Stimulated activated naive CD8-positive, alpha-beta T cell treated with anti-CD3 and anti-CD28 coated beads, Interleukin-15, amount 100 ng/mL, for 72 hours (primary cell): ENCODE measurements around the gene CDK12.
"Not testable (repeated sequence)": the region's sequence is repeated elsewhere in the genome, so short reads cannot be mapped to it uniquely, and the experiment has no call there.

Source experiments
- ATAC-seq: fragments of 150-1000 bp; cut with Tn5 transposase; 2 replicates; pipeline ENCODE4 v1.10.0; 2021; ENCODE audit warnings: mild to moderate bottlenecking, moderate library complexity
- DNase-seq, 2 donors: peaks; one replicate each; pipeline ENCODE4 v3.0.0; 2021 to 2022
- H3K27ac Mint-ChIP-seq, 2 donors: one replicate each; pipeline ENCODE4 v1.8.0; 2022; ENCODE audit warnings: mild to moderate bottlenecking in 2 of 2, mixed read lengths in 2 of 2, moderate library complexity in 2 of 2
- H3K27me3 Mint-ChIP-seq: one replicate; pipeline ENCODE4 v1.8.0; 2022; ENCODE audit warnings: mixed read lengths
- H3K4me1 Mint-ChIP-seq: one replicate; pipeline ENCODE4 v1.8.0; 2022; ENCODE audit warnings: mild to moderate bottlenecking, mixed read lengths
- H3K4me3 Mint-ChIP-seq, 2 donors: one replicate each; pipeline ENCODE4 v1.8.0; 2022; ENCODE audit warnings: mild to moderate bottlenecking in 2 of 2, mixed read lengths in 2 of 2, moderate library complexity in 1 of 2
- H3K9me3 Mint-ChIP-seq, 2 donors: one replicate each; pipeline ENCODE4 v1.8.0; 2022; ENCODE audit warnings: mixed read lengths in 2 of 2

The CDK12 gene

GRCh38 chr17:39483506-39483905, 22.2 kb downstream of the CDK12 start:
- H3K27me3 Mint-ChIP-seq: no peaks in the 10 kb centered on the region
- no peak for ATAC-seq
- H3K4me1 Mint-ChIP-seq: no peaks in the 10 kb centered on the region
- H3K4me3 Mint-ChIP-seq: no peak overlapping the region
- no peak overlapping the region for H3K27ac Mint-ChIP-seq
- DNase-seq: no peak
- no peaks in the 10 kb centered on the region for H3K9me3 Mint-ChIP-seq

GRCh38 chr17:39484178-39484577, 22.9 kb downstream of the CDK12 start:
- H3K9me3 Mint-ChIP-seq: no peaks in the 10 kb centered on the region
- no peaks in the 10 kb centered on the region for H3K4me1 Mint-ChIP-seq
- no peak overlapping the region for H3K27ac Mint-ChIP-seq
- no peaks in the 10 kb centered on the region for H3K27me3 Mint-ChIP-seq
- H3K4me3 Mint-ChIP-seq: no peak overlapping the region
- no peak for DNase-seq
- no peak for ATAC-seq

DNA sequence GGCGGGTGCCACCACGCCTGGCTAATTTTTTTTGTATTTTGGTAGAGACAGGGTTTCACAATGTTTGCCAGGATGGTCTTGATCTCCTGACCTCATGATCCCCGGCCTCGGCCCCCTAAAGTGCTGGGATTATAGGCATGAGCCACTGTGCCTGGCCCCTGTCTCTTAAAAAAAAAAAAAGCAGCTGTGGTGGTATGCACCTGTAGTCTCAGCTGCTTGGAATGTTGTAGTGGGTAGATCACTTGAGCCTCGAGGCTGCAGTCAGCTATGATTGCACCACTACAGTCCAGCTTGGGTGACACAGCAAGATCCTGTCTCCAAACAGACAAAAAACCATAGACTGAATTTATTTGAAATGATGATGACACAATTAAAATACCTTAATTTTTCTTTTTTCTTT, 24.3 kb downstream of the CDK12 start:
- H3K27ac Mint-ChIP-seq: peak overlapping the region in 1 of 2 donors; percentile 80
- ATAC-seq: no peak

DNA sequence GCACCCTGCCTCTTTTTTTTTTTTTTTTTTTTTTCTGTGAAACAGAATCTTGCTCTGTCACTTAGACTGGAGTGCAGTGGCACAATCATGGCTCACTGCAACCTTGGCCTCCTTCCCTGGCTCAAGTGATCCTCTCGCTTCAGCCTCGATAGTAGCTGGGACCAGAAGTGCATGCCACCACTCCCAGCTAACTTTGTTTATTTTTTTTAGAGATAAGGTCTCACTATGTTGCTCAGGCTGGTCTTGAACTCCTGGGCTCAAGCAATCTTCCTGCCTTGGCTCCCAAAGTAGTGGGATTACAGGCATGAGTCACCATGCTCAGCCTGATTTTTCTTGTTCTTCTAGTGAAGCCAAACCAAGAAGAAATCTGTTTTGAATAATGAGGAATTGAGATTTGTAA, 25.0 kb downstream of the CDK12 start:
- Mint-ChIP-seq H3K4me3 (no peak overlapping the region), H3K27me3 (no peaks in the 10 kb centered on the region), H3K27ac (no peak overlapping the region), H3K4me1 (no peaks in the 10 kb centered on the region), H3K9me3 (no peaks in the 10 kb centered on the region)
- DNase-seq (no peak), ATAC-seq (no peak)

More for the DNA sequence above, 24.3 kb downstream of the CDK12 start:
- no peaks in the 10 kb centered on the region for H3K9me3 Mint-ChIP-seq
- H3K4me3 Mint-ChIP-seq: no peak overlapping the region
- H3K4me1 Mint-ChIP-seq: no peaks in the 10 kb centered on the region
- H3K27me3 Mint-ChIP-seq: no peaks in the 10 kb centered on the region
- DNase-seq: no peak

GRCh38 chr17:39487490-39487889, 26.2 kb downstream of the CDK12 start:
- DNase-seq, H3K27ac Mint-ChIP-seq, H3K27me3 Mint-ChIP-seq, H3K4me1 Mint-ChIP-seq, H3K4me3 Mint-ChIP-seq, H3K9me3 Mint-ChIP-seq, ATAC-seq: not testable (repeated sequence)

GRCh38 chr17:39487946-39488345, 26.7 kb downstream of the CDK12 start:
- Mint-ChIP-seq H3K4me1 (no peaks in the 10 kb centered on the region), H3K9me3 (no peaks in the 10 kb centered on the region), H3K27ac (no peak overlapping the region), H3K27me3 (no peaks in the 10 kb centered on the region), H3K4me3 (no peak overlapping the region)
- ATAC-seq: no peak
- no peak for DNase-seq

GRCh38 chr17:39496921-39497320, 35.6 kb downstream of the CDK12 start:
- not testable (repeated sequence) for H3K27me3 Mint-ChIP-seq, DNase-seq, H3K9me3 Mint-ChIP-seq, H3K27ac Mint-ChIP-seq, H3K4me1 Mint-ChIP-seq, ATAC-seq, H3K4me3 Mint-ChIP-seq

DNA sequence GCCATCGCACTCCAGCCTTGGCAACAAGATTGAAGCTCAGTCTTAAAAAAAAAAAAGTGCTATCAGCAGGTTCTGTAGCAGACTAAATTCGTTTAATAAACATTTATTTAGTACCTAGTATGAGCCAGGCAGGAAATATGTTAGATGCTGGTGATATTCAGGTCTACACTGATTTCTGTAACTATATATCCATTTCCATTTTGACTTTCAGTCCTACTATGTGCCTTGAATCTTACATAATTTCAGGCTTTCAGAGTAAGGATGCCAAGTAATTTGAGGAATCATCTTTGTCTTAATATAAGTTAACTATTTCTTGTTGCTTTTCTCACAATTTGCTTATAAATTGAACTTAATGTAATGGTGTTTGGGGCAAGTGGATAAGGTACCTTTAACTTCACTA, 46.2 kb downstream of the CDK12 start:
- ATAC-seq: no peak
- H3K4me3 Mint-ChIP-seq: no peak overlapping the region

GRCh38 chr17:39508987-39509386, 47.7 kb downstream of the CDK12 start:
- Mint-ChIP-seq H3K9me3 (no peaks in the 10 kb centered on the region), H3K4me1 (peaks cover 10% of the 10 kb centered on the region), H3K27ac (peak overlapping the region in 1 of 2 donors; percentile 66), H3K27me3 (no peaks in the 10 kb centered on the region), H3K4me3 (no peak overlapping the region)
- no peak for DNase-seq
- no peak for ATAC-seq

More for the DNA sequence above, 46.2 kb downstream of the CDK12 start:
- no peaks in the 10 kb centered on the region for H3K9me3 Mint-ChIP-seq
- DNase-seq: no peak
- H3K27me3 Mint-ChIP-seq: no peaks in the 10 kb centered on the region
- H3K4me1 Mint-ChIP-seq: peaks cover 4% of the 10 kb centered on the region
- no peak overlapping the region for H3K27ac Mint-ChIP-seq

DNA sequence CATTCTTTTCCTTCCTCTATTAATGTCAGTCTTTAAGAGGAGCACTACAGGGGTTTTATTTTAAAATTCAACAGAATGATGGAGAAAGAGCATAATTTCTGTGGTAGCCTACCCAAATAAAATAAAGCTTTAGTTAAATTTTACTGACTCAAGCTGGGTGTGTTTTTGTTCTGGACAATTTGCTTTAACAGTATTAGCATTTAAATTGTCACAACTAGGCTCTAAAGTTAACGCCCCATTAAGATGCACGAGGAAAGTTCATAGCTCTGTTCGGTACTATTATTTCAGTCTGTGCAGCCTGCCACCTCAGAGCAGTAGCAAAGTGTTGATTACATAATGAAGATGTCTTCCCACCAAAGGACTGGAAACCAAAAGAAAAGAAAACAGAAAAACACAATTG, 52.0 kb downstream of the CDK12 start:
- H3K9me3 Mint-ChIP-seq: no peaks in the 10 kb centered on the region
- peaks cover 6% of the 10 kb centered on the region for H3K4me1 Mint-ChIP-seq
- DNase-seq (no peak), ATAC-seq (no peak)
- no peaks in the 10 kb centered on the region for H3K27me3 Mint-ChIP-seq
- no peak overlapping the region for H3K27ac Mint-ChIP-seq
- no peak overlapping the region for H3K4me3 Mint-ChIP-seq

DNA sequence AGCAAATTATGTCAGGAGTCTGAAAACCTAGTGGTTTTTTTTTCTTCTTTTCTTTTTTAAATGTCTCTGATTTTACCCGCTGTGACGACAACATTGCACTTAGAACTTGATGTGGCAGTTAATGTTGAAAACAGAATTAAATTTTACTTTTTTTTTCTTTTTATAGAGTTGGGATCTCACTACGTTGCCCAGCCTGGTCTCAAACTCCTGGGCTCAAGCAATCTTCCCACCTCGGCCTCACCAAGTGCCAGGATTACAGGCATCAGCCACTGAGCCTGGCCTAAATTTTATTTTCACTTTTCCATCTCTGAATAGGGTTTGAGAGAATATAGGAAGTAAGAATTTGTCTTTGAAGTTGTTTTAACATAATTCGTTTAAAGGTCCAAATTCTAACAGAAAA, 52.6 kb downstream of the CDK12 start:
- no peak overlapping the region for H3K4me3 Mint-ChIP-seq
- no peak overlapping the region for H3K27ac Mint-ChIP-seq
- H3K4me1 Mint-ChIP-seq: peaks cover 6% of the 10 kb centered on the region
- no peaks in the 10 kb centered on the region for H3K9me3 Mint-ChIP-seq
- no peak for ATAC-seq
- H3K27me3 Mint-ChIP-seq: no peaks in the 10 kb centered on the region
- no peak for DNase-seq

DNA sequence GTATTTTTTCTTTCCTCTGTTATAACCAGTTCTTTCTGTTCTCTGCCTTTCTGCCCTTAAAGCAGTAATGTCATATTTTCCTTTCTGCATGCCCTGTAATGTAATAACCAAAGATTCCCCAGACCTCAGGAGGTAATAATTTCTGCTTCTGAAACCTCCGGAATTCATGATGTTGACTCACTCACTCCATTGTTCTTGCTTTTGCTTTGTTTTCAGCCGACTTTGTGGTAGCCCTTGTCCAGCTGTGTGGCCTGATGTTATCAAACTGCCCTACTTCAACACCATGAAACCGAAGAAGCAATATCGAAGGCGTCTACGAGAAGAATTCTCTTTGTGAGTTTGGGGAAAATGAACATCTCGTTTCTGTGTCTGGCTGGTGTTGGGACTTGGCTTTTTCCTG, 55.9 kb downstream of the CDK12 start:
- no peaks in the 10 kb centered on the region for H3K9me3 Mint-ChIP-seq
- H3K4me3 Mint-ChIP-seq: no peak overlapping the region
- no peaks in the 10 kb centered on the region for H3K27me3 Mint-ChIP-seq
- peaks cover 6% of the 10 kb centered on the region for H3K4me1 Mint-ChIP-seq
- no peak overlapping the region for H3K27ac Mint-ChIP-seq
- DNase-seq (no peak), ATAC-seq (no peak)

GRCh38 chr17:39525801-39526506, 64.7 kb downstream of the CDK12 start:
- DNase-seq (no peak), ATAC-seq (no peak)
- no peak overlapping the region for H3K4me3 Mint-ChIP-seq
- H3K27ac Mint-ChIP-seq: no peak overlapping the region
- no peaks in the 10 kb centered on the region for H3K27me3 Mint-ChIP-seq
- no peaks in the 10 kb centered on the region for H3K9me3 Mint-ChIP-seq
- no peaks in the 10 kb centered on the region for H3K4me1 Mint-ChIP-seq

DNA sequence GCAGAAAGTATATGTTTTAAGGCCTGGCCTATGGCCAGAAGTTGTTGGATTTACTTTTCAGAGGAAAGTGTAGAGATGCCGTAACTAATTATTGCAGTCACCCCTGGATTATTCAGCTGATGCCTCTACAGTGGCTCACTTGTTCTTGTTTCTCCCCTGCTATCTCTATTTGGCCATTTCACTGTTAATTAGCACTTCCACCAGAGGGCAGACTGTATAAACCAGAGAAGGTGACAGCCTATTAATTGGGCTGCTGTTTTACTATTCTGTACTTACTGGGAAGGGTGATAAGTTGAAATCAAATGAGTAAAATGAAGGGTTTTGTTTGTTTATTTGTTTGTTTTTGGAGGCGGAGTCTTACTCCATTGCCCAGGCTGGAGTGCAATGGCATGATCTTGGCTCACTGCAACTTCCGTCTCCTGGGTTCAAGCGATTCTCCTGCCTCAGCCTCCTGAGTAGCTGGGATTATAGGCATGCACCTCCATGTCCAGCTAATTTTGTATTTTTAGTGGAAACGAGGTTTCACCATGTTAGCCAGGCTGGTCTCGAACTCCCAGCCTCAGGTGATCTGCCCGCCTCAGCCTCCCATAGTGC, 66.0 kb downstream of the CDK12 start:
- no peak overlapping the region for H3K27ac Mint-ChIP-seq
- H3K9me3 Mint-ChIP-seq: no peaks in the 10 kb centered on the region
- H3K27me3 Mint-ChIP-seq: no peaks in the 10 kb centered on the region
- no peaks in the 10 kb centered on the region for H3K4me1 Mint-ChIP-seq
- ATAC-seq: peak; percentile 54
- DNase-seq: no peak
- H3K4me3 Mint-ChIP-seq: no peak overlapping the region

DNA sequence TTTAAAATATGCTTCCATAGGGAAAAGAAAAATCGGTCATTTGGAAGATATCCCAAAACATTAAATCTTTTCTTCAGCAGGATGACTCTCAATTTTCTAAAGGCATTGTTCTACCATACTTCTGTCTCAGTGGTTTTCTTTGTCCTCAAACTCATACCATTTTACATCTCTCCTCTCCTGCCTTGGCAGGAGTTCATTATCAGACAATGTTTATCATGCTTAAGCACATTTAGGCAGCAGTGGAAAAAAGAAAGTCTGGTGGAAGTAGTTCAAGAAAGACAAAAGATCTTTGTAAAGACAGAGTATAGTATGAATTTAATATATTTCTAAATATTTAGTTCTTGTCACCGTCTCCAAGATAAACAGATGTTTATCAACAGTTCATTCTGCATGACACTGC, 68.2 kb downstream of the CDK12 start:
- no peak overlapping the region for H3K27ac Mint-ChIP-seq
- H3K9me3 Mint-ChIP-seq: no peaks in the 10 kb centered on the region
- no peaks in the 10 kb centered on the region for H3K4me1 Mint-ChIP-seq
- ATAC-seq: no peak
- DNase-seq: no peak
- no peaks in the 10 kb centered on the region for H3K27me3 Mint-ChIP-seq
- no peak overlapping the region for H3K4me3 Mint-ChIP-seq

GRCh38 chr17:39530513-39530912, 69.2 kb downstream of the CDK12 start:
- no peaks in the 10 kb centered on the region for H3K27me3 Mint-ChIP-seq
- H3K9me3 Mint-ChIP-seq: no peaks in the 10 kb centered on the region
- no peak for ATAC-seq
- H3K4me3 Mint-ChIP-seq: no peak overlapping the region
- DNase-seq: no peak
- peak overlapping the region in 1 of 2 donors; percentile 15 for H3K27ac Mint-ChIP-seq
- H3K4me1 Mint-ChIP-seq: no peaks in the 10 kb centered on the region

DNA sequence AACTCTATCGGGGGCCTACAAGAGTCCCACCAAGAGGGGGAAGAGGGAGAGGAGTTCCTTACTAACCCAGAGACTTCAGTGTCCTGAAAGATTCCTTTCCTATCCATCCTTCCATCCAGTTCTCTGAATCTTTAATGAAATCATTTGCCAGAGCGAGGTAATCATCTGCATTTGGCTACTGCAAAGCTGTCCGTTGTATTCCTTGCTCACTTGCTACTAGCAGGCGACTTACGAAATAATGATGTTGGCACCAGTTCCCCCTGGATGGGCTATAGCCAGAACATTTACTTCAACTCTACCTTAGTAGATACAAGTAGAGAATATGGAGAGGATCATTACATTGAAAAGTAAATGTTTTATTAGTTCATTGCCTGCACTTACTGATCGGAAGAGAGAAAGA, 70.0 kb downstream of the CDK12 start:
- H3K27me3 Mint-ChIP-seq: no peaks in the 10 kb centered on the region
- H3K4me1 Mint-ChIP-seq: no peaks in the 10 kb centered on the region
- DNase-seq (no peak), ATAC-seq (no peak)
- H3K4me3 Mint-ChIP-seq: no peak overlapping the region
- H3K27ac Mint-ChIP-seq: peak overlapping the region in 1 of 2 donors; percentile 1
- no peaks in the 10 kb centered on the region for H3K9me3 Mint-ChIP-seq
